ENCODE results near the gene GRXCR2. TPM values are rescaled to one million over a fixed set of nuclear protein-coding genes. Genes with fewer than 3 reads are reported as not detected.
"Not testable (repeated sequence)": the region's sequence is repeated elsewhere in the genome, so short reads cannot be mapped to it uniquely, and the experiment has no call there.

The GRXCR2 gene
- total RNA-seq, 1 donor from 2014 or later, result not detected

DNA sequence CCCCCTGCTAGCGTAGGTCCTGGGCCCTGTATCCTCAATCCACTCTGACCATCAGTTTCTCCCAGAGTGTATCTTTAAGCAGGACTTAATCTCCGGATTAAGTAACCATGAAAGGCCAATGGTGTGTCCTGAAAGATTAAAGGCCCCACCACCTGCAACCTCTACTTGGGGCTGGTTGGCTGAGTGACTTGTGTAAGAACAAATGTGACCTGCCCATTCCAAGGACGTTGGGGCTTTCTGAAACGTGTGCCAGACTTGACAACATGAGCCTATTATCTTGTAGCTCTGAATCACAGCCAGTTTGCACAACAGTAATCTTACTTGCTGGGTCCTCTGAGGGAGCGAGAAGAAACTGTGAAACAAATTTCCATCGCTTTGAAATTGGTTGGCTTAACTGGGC is 34.5 kb downstream of the GRXCR2 start:
- TF ChIP-seq CTCF (IDR thresholded peaks at IDR 0.05), result no peak
- Mint-ChIP-seq H3K36me3 (ENCODE audit: unreplicated experiment) (no peaks in the 10 kb centered on the region), H3K4me3 (ENCODE audit: unreplicated experiment) (no peak overlapping the region), H3K27me3 (ENCODE audit: unreplicated experiment) (no peaks in the 10 kb centered on the region), H3K9me3 (ENCODE audit: unreplicated experiment) (no peaks in the 10 kb centered on the region), H3K4me1 (ENCODE audit: unreplicated experiment) (peaks cover 10% of the 10 kb centered on the region), H3K27ac (ENCODE audit: unreplicated experiment) (no peak overlapping the region)
- DNase-seq (ENCODE audit: extremely low spot score, unreplicated experiment), result no peak

- not testable (repeated sequence) for H3K4me3 Mint-ChIP-seq (ENCODE audit: unreplicated experiment); H3K27ac Mint-ChIP-seq (ENCODE audit: unreplicated experiment); DNase-seq (ENCODE audit: extremely low spot score, unreplicated experiment); H3K4me1 Mint-ChIP-seq (ENCODE audit: unreplicated experiment); H3K36me3 Mint-ChIP-seq (ENCODE audit: unreplicated experiment); H3K27me3 Mint-ChIP-seq (ENCODE audit: unreplicated experiment); H3K9me3 Mint-ChIP-seq (ENCODE audit: unreplicated experiment)
Measured at GRCh38 chr5:145836241-145836640, 36.6 kb downstream of the GRXCR2 start.

- Mint-ChIP-seq H3K4me1 (ENCODE audit: unreplicated experiment) (peaks cover 13% of the 10 kb centered on the region), H3K27me3 (ENCODE audit: unreplicated experiment) (no peaks in the 10 kb centered on the region), H3K9me3 (ENCODE audit: unreplicated experiment) (no peaks in the 10 kb centered on the region), H3K4me3 (ENCODE audit: unreplicated experiment) (peak overlapping the region; percentile 73), H3K27ac (ENCODE audit: unreplicated experiment) (no peak overlapping the region), H3K36me3 (ENCODE audit: unreplicated experiment) (no peaks in the 10 kb centered on the region)
- DNase-seq (ENCODE audit: extremely low spot score, unreplicated experiment), result no peak
- TF ChIP-seq CTCF (IDR thresholded peaks at IDR 0.05), result no peak
Measured at GRCh38 chr5:145835848-145836239, 37.0 kb downstream of the GRXCR2 start.

DNA sequence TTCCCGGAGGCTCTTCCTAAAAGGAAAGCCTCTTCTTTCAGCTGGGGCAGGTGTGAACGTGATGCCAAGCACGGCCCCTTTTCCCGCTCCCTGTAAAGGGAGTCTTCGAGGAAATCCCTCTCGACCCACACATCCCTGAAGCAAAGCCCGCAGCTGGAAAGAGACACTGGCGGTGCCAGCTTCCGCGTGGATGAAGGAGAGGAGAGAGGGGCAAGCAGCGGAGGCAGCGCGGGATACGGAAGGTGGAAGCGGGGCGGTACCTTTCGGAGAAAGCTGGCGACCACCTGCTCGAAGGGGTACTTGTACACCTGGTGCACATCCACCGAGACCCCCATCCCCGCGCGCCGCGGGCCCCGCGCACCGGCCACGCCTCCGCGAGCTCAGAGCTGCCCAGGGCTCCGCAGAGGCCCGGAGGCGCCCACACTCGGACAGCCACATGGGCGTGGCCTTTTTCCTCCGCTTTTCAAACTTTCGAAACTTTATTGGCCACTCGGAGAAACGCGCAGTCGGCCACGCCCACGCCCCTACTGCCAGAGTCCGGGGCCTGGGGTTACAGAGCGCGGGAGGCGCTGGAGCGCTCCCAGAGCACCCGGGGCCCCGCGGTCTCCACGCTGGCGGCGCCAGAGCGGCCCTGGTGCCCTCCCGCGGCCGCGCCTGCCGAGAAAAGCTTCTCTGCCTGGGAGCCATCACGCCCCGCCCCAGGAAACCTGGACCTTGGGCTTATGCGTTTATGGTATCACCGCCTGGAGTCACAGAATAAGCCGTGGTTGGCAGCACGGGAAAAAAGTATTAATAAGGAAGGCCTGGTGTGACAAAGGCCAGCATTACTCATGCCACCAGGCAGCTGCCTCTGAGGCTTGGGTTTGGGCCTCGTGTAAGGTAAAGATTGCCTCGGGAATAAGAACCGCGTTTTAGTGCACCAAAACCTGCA is 37.6 kb downstream of the GRXCR2 start, which contains the start of gene PRELID2:
Gene PRELID2, minus strand, starts transcription at position 426 of the 931 bp plus-strand sequence. Its CDS starts 91 bp downstream, at position 335.
- Mint-ChIP-seq H3K4me3 (ENCODE audit: unreplicated experiment) (peak within 1 kb of the TSS; percentile 73), H3K36me3 (ENCODE audit: unreplicated experiment) (no peaks in the 10 kb centered on the region), H3K4me1 (ENCODE audit: unreplicated experiment) (peaks cover 19% of the 10 kb centered on the region), H3K27me3 (ENCODE audit: unreplicated experiment) (no peaks in the 10 kb centered on the region), H3K9me3 (ENCODE audit: unreplicated experiment) (no peaks in the 10 kb centered on the region), H3K27ac (ENCODE audit: unreplicated experiment) (peak within 1 kb of the TSS; percentile 33)
- TF ChIP-seq CTCF (IDR thresholded peaks at IDR 0.05), result no peak
- DNase-seq (ENCODE audit: extremely low spot score, unreplicated experiment), result peak; percentile 92

- no peaks in the 10 kb centered on the region for H3K27me3 Mint-ChIP-seq (ENCODE audit: unreplicated experiment)
- DNase-seq (ENCODE audit: extremely low spot score, unreplicated experiment), result no peak
- H3K4me3 Mint-ChIP-seq (ENCODE audit: unreplicated experiment), result peak overlapping the region; percentile 73
- H3K9me3 Mint-ChIP-seq (ENCODE audit: unreplicated experiment), result no peaks in the 10 kb centered on the region
- TF ChIP-seq CTCF (IDR thresholded peaks at IDR 0.05), result no peak
- H3K36me3 Mint-ChIP-seq (ENCODE audit: unreplicated experiment), result no peaks in the 10 kb centered on the region
- H3K4me1 Mint-ChIP-seq (ENCODE audit: unreplicated experiment), result peaks cover 26% of the 10 kb centered on the region
- no peak overlapping the region for H3K27ac Mint-ChIP-seq (ENCODE audit: unreplicated experiment)
Measured at GRCh38 chr5:145834554-145834916, 38.3 kb downstream of the GRXCR2 start.
